ENCODE measurements around the gene TLE3. TPM values are rescaled to one million over a fixed set of nuclear protein-coding genes. Genes with fewer than 3 reads are reported as not detected.

Gene TLE3
- total and polyA plus RNA-seq, 10 donors: 23.7 to 141 (median 104) TPM

GRCh38 chr15:70099967-70100473 lies 2.3 kb upstream of the TLE3 start:
- TF ChIP-seq POLR2AphosphoS5 (IDR thresholded peaks at IDR 0.05) (no peak), POLR2A (IDR thresholded peaks at IDR 0.05) (no peak)
- TF ChIP-seq, protein P1, sequence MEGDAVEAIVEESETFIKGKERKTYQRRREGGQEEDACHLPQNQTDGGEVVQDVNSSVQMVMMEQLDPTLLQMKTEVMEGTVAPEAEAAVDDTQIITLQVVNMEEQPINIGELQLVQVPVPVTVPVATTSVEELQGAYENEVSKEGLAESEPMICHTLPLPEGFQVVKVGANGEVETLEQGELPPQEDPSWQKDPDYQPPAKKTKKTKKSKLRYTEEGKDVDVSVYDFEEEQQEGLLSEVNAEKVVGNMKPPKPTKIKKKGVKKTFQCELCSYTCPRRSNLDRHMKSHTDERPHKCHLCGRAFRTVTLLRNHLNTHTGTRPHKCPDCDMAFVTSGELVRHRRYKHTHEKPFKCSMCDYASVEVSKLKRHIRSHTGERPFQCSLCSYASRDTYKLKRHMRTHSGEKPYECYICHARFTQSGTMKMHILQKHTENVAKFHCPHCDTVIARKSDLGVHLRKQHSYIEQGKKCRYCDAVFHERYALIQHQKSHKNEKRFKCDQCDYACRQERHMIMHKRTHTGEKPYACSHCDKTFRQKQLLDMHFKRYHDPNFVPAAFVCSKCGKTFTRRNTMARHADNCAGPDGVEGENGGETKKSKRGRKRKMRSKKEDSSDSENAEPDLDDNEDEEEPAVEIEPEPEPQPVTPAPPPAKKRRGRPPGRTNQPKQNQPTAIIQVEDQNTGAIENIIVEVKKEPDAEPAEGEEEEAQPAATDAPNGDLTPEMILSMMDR (IDR thresholded peaks at IDR 0.05 in 8 of 11, conservative IDR thresholded peaks at IDR 0.05 in 3 of 11): no peak
- peak overlapping the region in 7 of 8 donors; percentile 16 to 96 (median 70) for H3K4me3 ChIP-seq
- no peak for DNase-seq
- 0 to 2% (median 1%) methylated on average over 16 to 17 of the region's 17 CpGs for WGBS, 5 donors
- H3K36me3 ChIP-seq: no peaks in the 10 kb centered on the region
- H3K4me1 ChIP-seq: peaks cover 21 to 82% (median 62%) of the 10 kb centered on the region in 6 donors
- peaks cover 0 to 25% (median 0%) of the 10 kb centered on the region in 7 donors for H3K27me3 ChIP-seq (replicated peaks in 1 of 7)
- H3K9me3 ChIP-seq: no peaks in the 10 kb centered on the region
- intact Hi-C loops (cut with DNase I; ENCODE audit: low total_unique reads): loop anchor here (10.0 kb wide), 1 partner anchor 375 kb away; no protein-coding TSS in a partner anchor
- peak overlapping the region in 7 of 8 donors; percentile 73 to 99 (median 97) for H3K27ac ChIP-seq

DNA sequence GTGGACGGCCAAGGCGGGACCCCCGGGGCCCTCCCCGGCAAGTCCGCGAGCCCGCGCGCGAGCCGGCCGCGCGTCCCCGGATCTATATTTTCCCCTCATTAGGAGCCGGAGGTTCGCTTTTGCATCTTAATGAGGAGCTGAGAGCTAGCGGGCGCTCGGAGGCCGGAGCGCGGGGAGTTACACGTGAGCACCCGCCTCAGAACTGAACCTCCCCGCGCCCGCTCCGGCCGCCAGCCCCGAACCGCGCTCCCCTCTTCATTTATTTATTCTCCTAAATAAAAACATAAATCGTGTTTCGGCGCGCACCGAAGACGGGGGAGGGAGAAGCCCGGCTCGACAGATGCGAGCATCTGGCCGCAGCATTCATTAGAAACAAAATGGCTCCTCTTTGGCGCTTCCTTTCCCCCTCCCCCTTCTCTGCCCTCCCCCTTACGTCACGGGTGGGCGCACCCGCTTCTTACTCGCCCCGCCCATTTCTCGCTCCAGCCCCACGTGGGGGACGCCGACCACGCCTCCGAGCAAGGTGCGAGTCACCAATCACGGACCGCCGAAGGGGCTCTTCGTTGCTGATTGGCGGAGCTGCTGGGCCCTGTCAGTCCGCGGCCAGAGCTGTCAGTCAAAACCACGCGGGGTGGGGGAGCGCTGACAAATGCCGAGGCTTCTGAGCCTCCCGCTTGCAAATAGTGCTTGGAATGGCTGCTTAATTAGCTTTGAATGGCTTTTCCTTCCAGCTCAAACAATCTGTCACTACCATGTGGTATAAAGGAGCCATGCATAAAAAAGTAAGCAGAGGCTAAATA lies 1.6 kb upstream of the TLE3 start:
- peak overlapping the region; percentile 91 to 99 (median 97) for H3K27ac ChIP-seq
- H3K36me3 ChIP-seq: peaks cover 0 to 4% (median 0%) of the 10 kb centered on the region in 6 donors
- H3K9me3 ChIP-seq: no peaks in the 10 kb centered on the region
- TF ChIP-seq POLR2A (IDR thresholded peaks at IDR 0.05): peak; percentile 30 to 79 (median 59)
- peak; percentile 93 to 94 (median 94) for TF ChIP-seq POLR2AphosphoS5 (IDR thresholded peaks at IDR 0.05)
- TF ChIP-seq, protein P1 (IDR thresholded peaks at IDR 0.05 in 8 of 11, conservative IDR thresholded peaks at IDR 0.05 in 3 of 11): peak in 2 of 11 experiments; percentile 14 to 29
- peaks cover 25 to 88% (median 68%) of the 10 kb centered on the region in 6 donors for H3K4me1 ChIP-seq
- peaks cover 0 to 25% (median 0%) of the 10 kb centered on the region in 7 donors for H3K27me3 ChIP-seq (replicated peaks in 1 of 7)
- peak; percentile 99 for DNase-seq
- intact Hi-C loops (cut with DNase I; ENCODE audit: low total_unique reads): loop anchor here (10.0 kb wide), 1 partner anchor 375 kb away; no protein-coding TSS in a partner anchor
- WGBS, 5 donors: 0 to 1% (median 1%) methylated on average over 63 to 69 of the region's 69 CpGs
- H3K4me3 ChIP-seq: peak overlapping the region; percentile 25 to 96 (median 81)

DNA sequence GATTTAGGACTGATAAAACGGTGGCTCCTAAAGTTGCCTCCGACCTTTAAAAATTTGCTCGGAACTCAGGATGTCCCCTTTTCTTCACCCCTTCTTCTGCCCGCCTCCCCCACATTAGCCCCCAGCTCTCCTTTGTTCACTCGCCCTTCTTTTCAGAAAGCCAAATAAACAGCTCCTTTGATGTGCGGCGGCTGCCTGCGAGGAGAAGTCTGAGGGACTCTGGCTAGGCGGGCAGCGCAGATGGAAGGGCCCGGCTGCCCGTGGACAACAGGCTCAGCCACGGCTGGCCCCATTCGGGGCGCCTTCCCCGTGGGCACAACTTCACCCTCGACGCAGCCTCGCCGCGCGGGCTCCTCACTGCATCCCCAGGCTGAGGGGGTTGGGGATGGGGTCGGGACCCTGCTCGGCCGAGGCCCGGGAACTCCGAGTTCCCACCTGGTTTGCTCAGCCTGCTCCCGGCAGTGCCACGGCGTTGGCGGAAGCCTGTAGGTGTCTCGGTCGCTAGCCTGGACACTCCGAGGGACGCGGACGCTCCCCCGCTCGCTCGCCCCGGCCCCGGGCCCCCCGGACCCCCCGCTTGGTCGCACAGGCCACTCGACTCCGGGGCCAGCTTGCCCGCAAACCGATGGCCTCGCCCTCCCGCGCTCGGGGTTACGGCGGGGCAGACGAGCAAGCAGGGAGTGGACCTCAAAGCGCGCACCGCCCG lies 897 bp upstream of the TLE3 start:
- intact Hi-C loops (cut with DNase I; ENCODE audit: low total_unique reads): loop anchor here (10.0 kb wide), 1 partner anchor 374 kb away; no protein-coding TSS in a partner anchor
- H3K4me1 ChIP-seq: peaks cover 33 to 93% (median 72%) of the 10 kb centered on the region in 6 donors
- peaks cover 0 to 25% (median 0%) of the 10 kb centered on the region in 7 donors for H3K27me3 ChIP-seq (replicated peaks in 1 of 7)
- H3K27ac ChIP-seq: peak overlapping the region; percentile 91 to 99 (median 97)
- peak; percentile 94 for DNase-seq
- H3K36me3 ChIP-seq: peaks cover 0 to 12% (median 2%) of the 10 kb centered on the region in 6 donors
- peak in 1 of 3 donors; percentile 4 for TF ChIP-seq POLR2AphosphoS5 (IDR thresholded peaks at IDR 0.05)
- TF ChIP-seq POLR2A (IDR thresholded peaks at IDR 0.05): no peak
- TF ChIP-seq, protein P1 (IDR thresholded peaks at IDR 0.05 in 8 of 11, conservative IDR thresholded peaks at IDR 0.05 in 3 of 11): no peak
- H3K9me3 ChIP-seq: no peaks in the 10 kb centered on the region
- peak overlapping the region; percentile 25 to 96 (median 81) for H3K4me3 ChIP-seq
- WGBS, 5 donors: 1 to 5% (median 3%) methylated on average over 25 to 60 of the region's 60 CpGs

Data from spleen (tissue), 11 donors.